ENCODE results near the gene TAS2R10. TPM values are rescaled to one million over a fixed set of nuclear protein-coding genes. Genes with fewer than 3 reads are reported as not detected.

Gene TAS2R10
- polyA plus RNA-seq, 1 donor (not counting 4 experiments of a cell fraction or from before 2014, with no cell fraction given) = 0.22 TPM

DNA sequence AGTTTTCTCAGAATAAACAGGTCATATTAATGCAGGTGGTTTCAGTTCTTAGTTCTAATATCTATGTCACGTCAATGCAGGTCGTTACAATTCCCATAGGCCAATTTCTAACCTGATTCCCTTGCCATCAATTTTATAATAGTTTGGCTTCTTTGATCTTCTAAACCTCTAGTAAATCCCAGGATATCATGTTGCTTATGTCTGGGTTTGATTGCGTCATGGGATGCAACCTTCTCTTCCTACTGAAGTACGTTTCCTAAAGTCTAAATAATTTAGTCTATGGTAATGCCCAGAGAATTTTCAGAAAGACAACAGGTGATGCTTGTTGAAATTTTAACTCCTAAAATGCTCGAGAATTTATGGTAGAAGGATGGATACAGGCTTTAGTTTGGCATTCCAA lies 42.9 kb downstream of the TAS2R10 start:
- Histone ChIP-seq H3K9ac (ENCODE audit: control insufficient read depth, extremely low read depth, insufficient read depth, low read length) (no peak overlapping the region), H2AFZ (ENCODE audit: control insufficient read depth, low read length) (no peak overlapping the region), H3K36me3 (ENCODE audit: control insufficient read depth in 2 of 2, extremely low read depth in 1 of 2, insufficient read depth in 2 of 2, low read length in 2 of 2) (no peaks in the 10 kb centered on the region), H3K4me2 (ENCODE audit: control insufficient read depth, extremely low read depth, insufficient read depth, low read depth, low read length) (no peak overlapping the region), H4K20me1 (ENCODE audit: control insufficient read depth, extremely low read depth, insufficient read depth, low read length) (no peaks in the 10 kb centered on the region), H3K9me3 (ENCODE audit: control insufficient read depth, low read depth, low read length) (no peaks in the 10 kb centered on the region), H3K4me3 (ENCODE audit: control insufficient read depth in 2 of 3, extremely low read depth in 1 of 3, insufficient read depth in 2 of 3, low read depth in 1 of 3, low read length in 3 of 3) (no peak overlapping the region), H3K27ac (ENCODE audit: control insufficient read depth, insufficient read depth, low read length) (no peak overlapping the region), H3K9me1 (ENCODE audit: control insufficient read depth, extremely low read depth, insufficient read depth, low read length) (no peaks in the 10 kb centered on the region), H3K4me1 (ENCODE audit: control insufficient read depth, extremely low read depth, insufficient read depth, low read length) (no peaks in the 10 kb centered on the region), H3K79me2 (ENCODE audit: control insufficient read depth, insufficient read depth, low read length) (no peaks in the 10 kb centered on the region), H3K27me3 (ENCODE audit: control insufficient read depth, extremely low read depth, insufficient read depth, low read length) (no peaks in the 10 kb centered on the region)
- DNase-seq (ENCODE audit: low read depth, low spot score) = no peak
- no peak for TF ChIP-seq EZH2 (IDR thresholded peaks at IDR 0.05; ENCODE audit: low read length)
- TF ChIP-seq, protein P1, sequence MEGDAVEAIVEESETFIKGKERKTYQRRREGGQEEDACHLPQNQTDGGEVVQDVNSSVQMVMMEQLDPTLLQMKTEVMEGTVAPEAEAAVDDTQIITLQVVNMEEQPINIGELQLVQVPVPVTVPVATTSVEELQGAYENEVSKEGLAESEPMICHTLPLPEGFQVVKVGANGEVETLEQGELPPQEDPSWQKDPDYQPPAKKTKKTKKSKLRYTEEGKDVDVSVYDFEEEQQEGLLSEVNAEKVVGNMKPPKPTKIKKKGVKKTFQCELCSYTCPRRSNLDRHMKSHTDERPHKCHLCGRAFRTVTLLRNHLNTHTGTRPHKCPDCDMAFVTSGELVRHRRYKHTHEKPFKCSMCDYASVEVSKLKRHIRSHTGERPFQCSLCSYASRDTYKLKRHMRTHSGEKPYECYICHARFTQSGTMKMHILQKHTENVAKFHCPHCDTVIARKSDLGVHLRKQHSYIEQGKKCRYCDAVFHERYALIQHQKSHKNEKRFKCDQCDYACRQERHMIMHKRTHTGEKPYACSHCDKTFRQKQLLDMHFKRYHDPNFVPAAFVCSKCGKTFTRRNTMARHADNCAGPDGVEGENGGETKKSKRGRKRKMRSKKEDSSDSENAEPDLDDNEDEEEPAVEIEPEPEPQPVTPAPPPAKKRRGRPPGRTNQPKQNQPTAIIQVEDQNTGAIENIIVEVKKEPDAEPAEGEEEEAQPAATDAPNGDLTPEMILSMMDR (optimal IDR thresholded peaks at IDR 0.05 in 1 of 3, IDR thresholded peaks at IDR 0.05 in 1 of 3, conservative IDR thresholded peaks at IDR 0.05 in 1 of 3; ENCODE audit: extremely low read depth in 1 of 3, insufficient read depth in 2 of 3, low read length in 3 of 3) = no peak
- dilution Hi-C loops (cut with MboI; ENCODE audit: extremely low pct_ligation_motif_present, low sequenced_read_pairs) = no loop called here
- no peak for FAIRE-seq

DNA sequence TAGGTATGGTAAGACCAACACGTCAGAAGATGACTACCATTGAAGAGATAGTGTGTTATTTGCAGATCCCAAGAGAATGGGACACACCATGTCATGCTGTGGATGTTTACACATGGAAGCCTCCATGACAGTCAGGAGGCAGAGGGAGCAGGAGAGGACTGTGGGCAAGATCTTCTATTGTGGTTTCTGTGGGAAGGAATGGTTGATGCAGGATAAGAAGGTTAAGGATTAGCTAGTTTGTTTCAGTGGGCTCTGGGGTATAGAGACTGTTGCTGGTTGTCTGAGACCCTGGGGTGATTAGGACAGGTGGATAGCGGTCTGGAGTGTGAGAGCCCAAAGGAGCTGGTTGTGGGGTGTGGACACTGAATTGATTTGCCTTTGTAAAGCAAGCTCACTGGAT lies 47.1 kb downstream of the TAS2R10 start:
- Histone ChIP-seq H3K4me2 (ENCODE audit: control insufficient read depth, extremely low read depth, insufficient read depth, low read depth, low read length) (no peak overlapping the region), H3K27me3 (ENCODE audit: control insufficient read depth, extremely low read depth, insufficient read depth, low read length) (peaks cover 9% of the 10 kb centered on the region), H3K79me2 (ENCODE audit: control insufficient read depth, insufficient read depth, low read length) (no peaks in the 10 kb centered on the region), H4K20me1 (ENCODE audit: control insufficient read depth, extremely low read depth, insufficient read depth, low read length) (no peaks in the 10 kb centered on the region), H3K4me3 (ENCODE audit: control insufficient read depth in 2 of 3, extremely low read depth in 1 of 3, insufficient read depth in 2 of 3, low read depth in 1 of 3, low read length in 3 of 3) (no peak overlapping the region), H3K27ac (ENCODE audit: control insufficient read depth, insufficient read depth, low read length) (no peak overlapping the region), H3K9ac (ENCODE audit: control insufficient read depth, extremely low read depth, insufficient read depth, low read length) (no peak overlapping the region), H2AFZ (ENCODE audit: control insufficient read depth, low read length) (no peak overlapping the region), H3K9me1 (ENCODE audit: control insufficient read depth, extremely low read depth, insufficient read depth, low read length) (no peaks in the 10 kb centered on the region), H3K4me1 (ENCODE audit: control insufficient read depth, extremely low read depth, insufficient read depth, low read length) (no peaks in the 10 kb centered on the region), H3K36me3 (ENCODE audit: control insufficient read depth in 2 of 2, extremely low read depth in 1 of 2, insufficient read depth in 2 of 2, low read length in 2 of 2) (no peaks in the 10 kb centered on the region), H3K9me3 (ENCODE audit: control insufficient read depth, low read depth, low read length) (no peaks in the 10 kb centered on the region)
- dilution Hi-C loops (cut with MboI; ENCODE audit: extremely low pct_ligation_motif_present, low sequenced_read_pairs) = no loop called here
- no peak for TF ChIP-seq EZH2 (IDR thresholded peaks at IDR 0.05; ENCODE audit: low read length)
- TF ChIP-seq, protein P1 (optimal IDR thresholded peaks at IDR 0.05 in 1 of 3, IDR thresholded peaks at IDR 0.05 in 1 of 3, conservative IDR thresholded peaks at IDR 0.05 in 1 of 3; ENCODE audit: extremely low read depth in 1 of 3, insufficient read depth in 2 of 3, low read length in 3 of 3) = no peak
- no peak for DNase-seq (ENCODE audit: low read depth, low spot score)
- FAIRE-seq = no peak

Small RNA genes within 50 kb of the gene (small RNA-seq; reads per million reads assigned to genes)
- gene PRR4 (ENCODE audit: insufficient read length in 3 of 3, low read depth in 3 of 3, low replicate concordance in 1 of 3) = 0 reads per million in 3 experiments

Other genes with a start within 250 kb of the TAS2R10 start
- gene MAGOHB, start 212.7 kb downstream of the TAS2R10 start, polyA plus RNA-seq = 13.3 to 34.2 TPM (median 23.1 TPM) in 3 replicates
- 2.0 to 2.8 TPM (median 2.3 TPM) in 3 replicates for gene STYK1, start 152.3 kb downstream of the TAS2R10 start, polyA plus RNA-seq
- 127 to 367 TPM (median 170 TPM) in 3 replicates for gene YBX3, start 103.0 kb downstream of the TAS2R10 start, polyA plus RNA-seq
- not detected in 3 replicates for gene TAS2R7, start 23.7 kb downstream of the TAS2R10 start, polyA plus RNA-seq
- not detected in 3 replicates for gene TAS2R8, start 19.1 kb downstream of the TAS2R10 start, polyA plus RNA-seq
- not detected in 3 replicates for gene TAS2R9, start 16.2 kb downstream of the TAS2R10 start, polyA plus RNA-seq
- gene PRR4, start 23.1 kb upstream of the TAS2R10 start, polyA plus RNA-seq = 2.5 to 4.0 TPM (median 2.7 TPM) in 3 replicates
- 4.5 to 5.5 TPM (median 4.9 TPM) in 3 replicates for gene PRH1, start 57.9 kb upstream of the TAS2R10 start, polyA plus RNA-seq
- 0.08 to 0.14 TPM in 2 of 3 replicates, not detected in the other for gene TAS2R13, start 83.2 kb upstream of the TAS2R10 start, polyA plus RNA-seq
- gene PRH2, start 102.9 kb upstream of the TAS2R10 start, polyA plus RNA-seq = 0.12 to 0.13 TPM in 2 of 3 replicates, not detected in the other
- gene TAS2R14, start 112.9 kb upstream of the TAS2R10 start, polyA plus RNA-seq = 0.58 to 1.2 TPM (median 0.63 TPM) in 3 replicates
- gene TAS2R50, start 160.6 kb upstream of the TAS2R10 start, polyA plus RNA-seq = 0.10 TPM in 1 of 3 replicates, not detected in the others
- 0.08 to 0.43 TPM (median 0.41 TPM) in 3 replicates for gene TAS2R20, start 171.9 kb upstream of the TAS2R10 start, polyA plus RNA-seq
- gene TAS2R19, start 196.3 kb upstream of the TAS2R10 start, polyA plus RNA-seq = 0.17 to 0.31 TPM in 2 of 3 replicates, not detected in the other
- gene TAS2R31, start 205.0 kb upstream of the TAS2R10 start, polyA plus RNA-seq = 0.08 to 0.28 TPM in 2 of 3 replicates, not detected in the other
- 0.10 to 0.13 TPM in 2 of 3 replicates, not detected in the other for gene TAS2R46, start 235.9 kb upstream of the TAS2R10 start, polyA plus RNA-seq

Data from keratinocyte (primary cell).